ENCODE data around the gene PKN2.

Gene PKN2

GRCh38 chr1:88730995-88731394, 46.9 kb downstream of the PKN2 start:
- FAIRE-seq: no peak
- DNase-seq (ENCODE audit: insufficient read length, low spot score): no peak

DNA sequence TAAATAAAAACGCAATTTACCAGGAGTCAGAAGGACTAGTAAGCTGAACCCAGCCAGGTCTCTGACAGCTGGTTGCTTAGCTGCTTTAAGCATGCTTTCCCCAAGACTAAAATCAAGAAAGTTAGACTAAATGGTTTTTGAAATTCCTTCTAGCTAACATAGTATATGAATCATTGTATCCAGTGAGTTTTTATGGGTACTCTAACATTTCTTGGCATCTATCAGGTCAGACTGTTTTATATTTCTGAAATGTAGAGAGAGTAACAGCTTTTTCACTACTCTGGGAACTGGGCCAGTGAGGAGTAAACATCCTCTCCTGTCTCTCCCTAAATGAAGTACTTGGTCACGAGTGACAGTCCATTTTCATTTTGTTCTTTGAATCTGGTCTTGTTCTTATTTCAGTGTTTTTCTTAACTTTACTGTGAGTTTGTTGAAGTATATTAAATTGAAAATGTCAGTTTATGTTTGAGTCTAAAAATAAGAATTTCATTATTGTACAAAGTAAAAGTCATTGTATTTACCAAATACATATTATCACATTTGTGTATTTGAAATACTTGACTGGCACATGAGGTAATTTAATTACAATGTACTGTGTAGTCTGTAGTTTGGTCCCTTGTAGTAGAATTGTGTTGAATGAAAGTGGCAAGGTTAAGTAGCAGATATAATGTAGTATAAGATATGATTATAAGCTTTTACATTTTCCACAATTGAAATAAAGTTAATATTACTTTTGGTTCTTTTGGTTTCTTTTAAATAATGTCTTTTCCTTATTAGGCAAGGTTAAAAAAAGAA, 47.6 kb downstream of the PKN2 start:
- FAIRE-seq: no peak
- DNase-seq (ENCODE audit: insufficient read length, low spot score): peak; percentile 45

GRCh38 chr1:88735382-88735781, 51.3 kb downstream of the PKN2 start:
- no peak for DNase-seq (ENCODE audit: insufficient read length, low spot score)
- no peak for FAIRE-seq

GRCh38 chr1:88735909-88736308, 51.8 kb downstream of the PKN2 start:
- DNase-seq (ENCODE audit: insufficient read length, low spot score) (no peak), FAIRE-seq (no peak)

GRCh38 chr1:88736633-88737248, 52.7 kb downstream of the PKN2 start:
- DNase-seq (ENCODE audit: insufficient read length, low spot score): peak; percentile 7
- peak; percentile 85 for FAIRE-seq

DNA sequence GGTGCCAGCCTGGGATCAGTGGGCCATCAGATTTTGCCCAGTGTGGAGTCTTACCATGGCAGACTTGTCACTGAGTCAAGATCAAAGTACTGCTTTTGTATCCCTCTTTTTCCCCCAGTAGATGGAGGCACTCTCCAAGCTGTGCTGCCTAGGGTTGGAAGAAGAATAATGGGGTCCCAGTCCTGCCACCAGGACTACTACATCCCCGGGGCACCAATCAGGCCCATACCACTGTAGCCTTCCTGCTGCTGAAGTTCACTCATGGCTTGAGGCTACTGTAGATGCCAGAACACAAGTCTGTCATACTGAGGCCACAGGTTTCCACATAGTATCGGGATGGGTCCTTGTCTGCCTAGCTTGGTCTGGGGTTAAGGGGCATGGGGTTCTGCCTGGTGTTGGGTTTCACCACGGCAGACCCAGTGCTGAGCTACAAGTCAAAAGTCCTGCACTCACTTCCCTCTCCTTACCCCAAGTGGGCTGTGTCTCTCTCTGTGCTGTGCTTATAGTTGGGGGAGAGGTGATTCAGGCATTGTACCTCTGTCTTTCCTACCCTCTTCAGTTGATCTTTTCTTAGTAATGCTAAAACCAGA, 53.4 kb downstream of the PKN2 start:
- FAIRE-seq: no peak
- DNase-seq (ENCODE audit: insufficient read length, low spot score): no peak

GRCh38 chr1:88740784-88741183, 56.7 kb downstream of the PKN2 start:
- DNase-seq (ENCODE audit: insufficient read length, low spot score) (no peak), FAIRE-seq (no peak)

- FAIRE-seq: no peak
- no peak for DNase-seq (ENCODE audit: insufficient read length, low spot score)
Measured at GRCh38 chr1:88741413-88741812, 57.3 kb downstream of the PKN2 start.

DNA sequence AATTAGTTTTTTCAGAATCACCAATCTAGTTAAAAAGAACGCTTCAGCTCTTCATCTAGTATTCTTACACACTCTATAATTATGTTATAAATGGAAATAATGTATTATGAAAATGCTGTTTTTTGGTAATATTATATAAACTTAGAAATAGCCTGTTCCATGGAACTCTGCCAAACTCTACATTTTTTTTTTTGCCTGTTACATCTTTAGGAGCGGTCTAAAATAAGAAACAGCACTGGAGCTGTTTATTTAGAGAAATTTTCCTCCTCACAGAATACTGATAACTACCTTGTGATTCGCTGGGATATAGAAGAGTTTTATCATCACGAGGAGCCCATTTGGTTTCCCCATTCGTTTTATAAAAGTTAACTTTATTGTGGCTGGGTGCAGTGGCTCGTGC, 58.5 kb downstream of the PKN2 start:
- FAIRE-seq (no peak), DNase-seq (ENCODE audit: insufficient read length, low spot score) (no peak)

DNA sequence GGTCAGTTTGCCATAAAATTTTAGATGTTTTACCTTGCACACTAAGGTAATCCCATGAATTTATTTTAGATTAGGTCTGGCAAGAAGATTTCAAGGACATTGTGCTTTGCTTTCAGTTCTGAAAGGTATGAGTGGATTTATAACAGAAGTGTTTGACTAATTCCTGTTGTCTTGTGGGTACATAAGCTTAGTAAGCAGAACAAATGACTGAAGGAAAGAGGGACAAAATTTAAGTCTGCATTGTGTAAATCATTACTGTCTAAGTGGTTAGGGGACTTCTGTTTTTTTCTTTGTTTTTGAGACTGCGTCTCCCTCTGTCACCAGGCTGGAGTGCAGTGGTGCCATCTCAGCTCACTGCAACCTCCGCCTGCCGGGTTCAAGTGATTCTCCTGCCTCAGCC, 60.1 kb downstream of the PKN2 start:
- no peak for FAIRE-seq

GRCh38 chr1:88746916-88747315, 62.8 kb downstream of the PKN2 start:
- FAIRE-seq (no peak), DNase-seq (ENCODE audit: insufficient read length, low spot score) (no peak)

More for the DNA sequence above, 60.1 kb downstream of the PKN2 start:
- DNase-seq (ENCODE audit: insufficient read length, low spot score): no peak

GRCh38 chr1:88751714-88752113, 67.6 kb downstream of the PKN2 start:
- FAIRE-seq (no peak), DNase-seq (ENCODE audit: insufficient read length, low spot score) (no peak)

GRCh38 chr1:88753506-88753905, 69.4 kb downstream of the PKN2 start:
- FAIRE-seq (no peak), DNase-seq (ENCODE audit: insufficient read length, low spot score) (no peak)

DNA sequence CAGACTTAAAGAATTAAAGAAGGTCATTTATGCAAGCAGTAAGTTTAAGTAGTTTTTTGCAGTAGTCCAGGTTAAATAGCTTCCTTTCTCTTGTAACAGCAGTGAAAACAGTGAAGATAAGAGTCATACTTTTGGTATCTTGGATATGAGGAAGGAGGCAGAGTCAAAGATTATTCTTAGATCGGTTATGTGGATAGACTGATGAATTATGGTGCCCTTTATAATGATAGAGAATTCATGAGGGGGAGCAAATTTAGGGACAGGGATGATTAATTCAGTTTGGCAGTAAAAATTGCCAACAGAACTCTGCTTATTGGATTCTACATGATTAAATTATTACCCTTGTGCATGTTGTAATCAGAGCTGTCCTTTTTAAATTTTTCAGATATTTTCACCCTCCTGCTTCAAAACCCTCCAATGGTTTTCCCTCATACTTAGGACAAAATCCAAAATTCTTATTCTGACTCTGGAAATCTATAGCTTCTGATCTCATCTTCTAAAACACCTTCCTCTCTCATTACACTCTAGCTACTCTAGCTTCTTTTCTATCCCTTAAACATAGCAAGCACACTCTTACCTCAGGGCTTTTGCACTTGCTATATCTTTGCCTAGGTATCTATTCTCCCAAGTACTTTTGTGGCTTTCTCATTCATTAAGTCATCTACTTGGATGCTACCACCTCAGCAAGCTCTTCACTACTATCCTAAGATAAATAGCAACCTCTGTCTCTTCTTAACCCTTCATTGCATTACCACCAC, 79.8 kb downstream of the PKN2 start:
- FAIRE-seq (no peak), DNase-seq (ENCODE audit: insufficient read length, low spot score) (peak; percentile 11)

GRCh38 chr1:88768187-88768586, 84.1 kb downstream of the PKN2 start:
- FAIRE-seq: no peak
- no peak for DNase-seq (ENCODE audit: insufficient read length, low spot score)

DNA sequence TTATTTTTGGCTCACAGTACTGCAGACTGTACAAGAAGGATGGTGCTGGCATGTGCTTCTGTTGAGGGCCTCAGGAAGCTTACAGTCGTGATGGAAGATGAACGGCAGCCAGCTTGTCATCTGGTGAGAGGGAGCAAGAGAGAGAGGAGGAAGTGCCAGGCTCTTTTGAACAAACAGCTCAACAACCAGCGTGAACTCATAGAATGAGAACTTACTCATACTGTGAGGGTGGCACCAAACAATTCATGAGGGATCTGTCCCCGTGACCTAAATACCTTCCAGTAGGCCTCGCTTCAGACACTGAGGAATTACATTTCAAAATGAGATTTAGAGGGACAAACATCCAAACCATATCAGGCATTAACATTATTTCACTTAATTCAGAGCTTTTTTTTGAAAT, 84.7 kb downstream of the PKN2 start:
- DNase-seq (ENCODE audit: insufficient read length, low spot score) (no peak), FAIRE-seq (no peak)

DNA sequence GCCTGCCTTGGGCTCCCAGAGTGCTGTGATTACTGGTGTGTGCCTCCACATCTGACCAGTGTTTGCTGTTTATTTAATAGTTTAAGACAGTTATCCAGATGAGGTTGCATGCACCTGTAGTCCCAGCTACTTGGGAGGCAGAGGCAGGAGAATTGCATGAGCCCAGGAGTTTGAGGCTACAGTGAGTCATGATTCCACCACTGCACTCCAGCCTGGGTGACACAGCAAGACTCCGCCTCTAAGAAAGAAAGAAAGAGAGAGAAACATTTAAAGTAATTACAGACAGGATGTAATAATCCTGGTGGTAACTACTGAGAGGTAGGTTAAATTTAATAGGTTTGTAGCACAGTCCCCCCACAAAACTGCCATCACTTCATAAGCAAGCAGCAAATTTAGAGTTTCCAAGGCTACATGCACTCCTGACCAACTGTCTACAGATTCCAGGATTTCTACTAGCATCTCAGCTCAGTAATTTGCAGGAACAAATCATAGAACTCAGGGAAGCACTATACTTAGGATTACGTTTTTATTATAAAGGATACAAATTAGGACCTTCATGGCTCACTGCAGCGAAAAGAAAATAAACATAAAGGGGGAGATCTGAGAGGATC, 89.6 kb downstream of the PKN2 start:
- DNase-seq (ENCODE audit: insufficient read length, low spot score): no peak
- FAIRE-seq: no peak

- DNase-seq (ENCODE audit: insufficient read length, low spot score): no peak
- FAIRE-seq: no peak
Measured at GRCh38 chr1:88774151-88774556, 90.1 kb downstream of the PKN2 start.

GRCh38 chr1:88777604-88778149, 93.6 kb downstream of the PKN2 start:
- FAIRE-seq (no peak), DNase-seq (ENCODE audit: insufficient read length, low spot score) (no peak)

- no peak for FAIRE-seq
Measured at GRCh38 chr1:88779880-88780279, 95.8 kb downstream of the PKN2 start.

DNA sequence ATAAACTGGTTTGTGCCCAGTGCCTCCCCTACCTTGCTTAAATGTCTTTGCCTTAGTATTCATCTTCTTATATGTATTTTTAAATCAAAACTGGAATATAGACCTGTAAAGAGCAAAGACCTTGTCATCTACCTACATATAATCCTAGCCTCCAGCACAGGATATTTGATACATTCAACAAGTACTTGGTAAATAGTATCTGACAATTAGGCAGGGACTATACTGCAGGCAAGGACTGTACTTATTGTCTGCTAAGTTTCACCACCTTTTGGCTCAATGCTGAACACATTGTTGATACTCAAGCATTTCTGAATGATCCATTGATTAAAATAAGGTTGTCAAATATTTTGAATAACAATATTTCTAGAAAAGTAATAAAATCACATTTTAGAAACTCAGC, 96.4 kb downstream of the PKN2 start:
- no peak for FAIRE-seq
- DNase-seq (ENCODE audit: insufficient read length, low spot score): no peak

More at GRCh38 chr1:88779880-88780279, 95.8 kb downstream of the PKN2 start:
- no peak for DNase-seq (ENCODE audit: insufficient read length, low spot score)
